ENCODE data around the gene PAM16.
A peak's percentile ranks its signal among the peaks of the same experiment; 100 is the strongest.

PAM16 gene

GRCh38 chr16:4376126-4376892, 25.2 kb upstream of the PAM16 start:
- Histone ChIP-seq H2AFZ (peak overlapping the region; percentile 38), H3K27ac (peak overlapping the region; percentile 44), H3K9ac (no peak overlapping the region), H3K79me2 (no peaks in the 10 kb centered on the region), H3K27me3 (ENCODE audit: control insufficient read depth, insufficient read depth, low read length) (no peaks in the 10 kb centered on the region), H3K36me3 (ENCODE audit: control insufficient read depth, insufficient read depth, low read length) (no peaks in the 10 kb centered on the region), H3K4me3 (ENCODE audit: low read depth, low read length) (no peak overlapping the region), H3K9me3 (ENCODE audit: control insufficient read depth, low read length) (no peaks in the 10 kb centered on the region), H3K4me2 (ENCODE audit: low read length) (peak overlapping the region; percentile 47), H3K4me1 (peaks cover 33% of the 10 kb centered on the region)
- no peak for TF ChIP-seq CTCF (IDR thresholded peaks at IDR 0.05)

- Histone ChIP-seq H3K27me3 (ENCODE audit: control insufficient read depth, insufficient read depth, low read length) (no peaks in the 10 kb centered on the region), H3K4me3 (ENCODE audit: low read depth, low read length) (no peak overlapping the region), H3K9ac (no peak overlapping the region), H3K36me3 (ENCODE audit: control insufficient read depth, insufficient read depth, low read length) (no peaks in the 10 kb centered on the region), H3K27ac (peak overlapping the region; percentile 44), H3K79me2 (no peaks in the 10 kb centered on the region), H3K9me3 (ENCODE audit: control insufficient read depth, low read length) (no peaks in the 10 kb centered on the region), H2AFZ (peak overlapping the region; percentile 38), H3K4me2 (ENCODE audit: low read length) (peak overlapping the region; percentile 47), H3K4me1 (peaks cover 33% of the 10 kb centered on the region)
- no peak for TF ChIP-seq CTCF (IDR thresholded peaks at IDR 0.05)
Observed at GRCh38 chr16:4375717-4376116, 24.6 kb upstream of the PAM16 start.

- Histone ChIP-seq H2AFZ (no peak overlapping the region), H3K4me3 (ENCODE audit: low read depth, low read length) (peak overlapping the region; percentile 9), H3K36me3 (ENCODE audit: control insufficient read depth, insufficient read depth, low read length) (no peaks in the 10 kb centered on the region), H3K9me3 (ENCODE audit: control insufficient read depth, low read length) (no peaks in the 10 kb centered on the region), H3K27ac (peak overlapping the region; percentile 45), H3K4me2 (ENCODE audit: low read length) (no peak overlapping the region), H3K4me1 (peaks cover 27% of the 10 kb centered on the region), H3K9ac (no peak overlapping the region), H3K79me2 (no peaks in the 10 kb centered on the region), H3K27me3 (ENCODE audit: control insufficient read depth, insufficient read depth, low read length) (no peaks in the 10 kb centered on the region)
- TF ChIP-seq CTCF (IDR thresholded peaks at IDR 0.05), result no peak
Observed at GRCh38 chr16:4373909-4374742, 23.0 kb upstream of the PAM16 start.

- Histone ChIP-seq H3K27ac (peak overlapping the region; percentile 45), H3K79me2 (no peaks in the 10 kb centered on the region), H3K4me1 (peaks cover 27% of the 10 kb centered on the region), H2AFZ (no peak overlapping the region), H3K9me3 (ENCODE audit: control insufficient read depth, low read length) (no peaks in the 10 kb centered on the region), H3K36me3 (ENCODE audit: control insufficient read depth, insufficient read depth, low read length) (no peaks in the 10 kb centered on the region), H3K27me3 (ENCODE audit: control insufficient read depth, insufficient read depth, low read length) (no peaks in the 10 kb centered on the region), H3K4me3 (ENCODE audit: low read depth, low read length) (peak overlapping the region; percentile 9), H3K9ac (no peak overlapping the region), H3K4me2 (ENCODE audit: low read length) (peak overlapping the region; percentile 3)
- no peak for TF ChIP-seq CTCF (IDR thresholded peaks at IDR 0.05)
Observed at GRCh38 chr16:4373356-4373908, 22.3 kb upstream of the PAM16 start.
